Stimulated activated CD4-positive, alpha-beta T cell treated with anti-CD3 and anti-CD28 coated beads, Interleukin-2, amount 100 ng/mL, for 4 hours (primary cell): ENCODE results near the gene PUS7.
"Not testable (repeated sequence)": the region's sequence is repeated elsewhere in the genome, so short reads cannot be mapped to it uniquely, and the experiment has no call there.

Experiments
- DNase-seq: peaks from one replicate; pipeline ENCODE4 v3.0.0-alpha.2; 2020; ENCODE audit warnings: low read depth

PUS7 gene

GRCh38 chr7:105521717-105522463 lies at the start of gene PUS7:
Gene PUS7 (minus strand): TSS chr7:105522271. CDS start chr7:105508512, 13,759 bp downstream.
- peak; percentile 69 for DNase-seq

GRCh38 chr7:105567821-105568220 lies 45.8 kb upstream of the PUS7 start:
- DNase-seq, result no peak

- DNase-seq, result no peak
These were observed 45.0 kb upstream of the PUS7 start for GRCh38 chr7:105567024-105567423.

GRCh38 chr7:105565190-105565589 lies 43.1 kb upstream of the PUS7 start:
- DNase-seq, result no peak

GRCh38 chr7:105559926-105560325 lies 37.9 kb upstream of the PUS7 start:
- DNase-seq, result no peak

GRCh38 chr7:105538339-105538738 lies 16.3 kb upstream of the PUS7 start:
- no peak for DNase-seq

- DNase-seq, result no peak
These were observed 10.8 kb upstream of the PUS7 start for GRCh38 chr7:105532709-105533460.

- peak; percentile 85 for DNase-seq
These were observed 10.0 kb upstream of the PUS7 start, which contains the start of gene RINT1 for GRCh38 chr7:105531792-105532671. Gene RINT1 (plus strand): TSS chr7:105532201. CDS start chr7:105532316, 115 bp downstream.

- DNase-seq, result no peak
These were observed 8.5 kb upstream of the PUS7 start for GRCh38 chr7:105530546-105530945.

- DNase-seq, result no peak
These were observed 8.1 kb upstream of the PUS7 start for GRCh38 chr7:105530126-105530525.

GRCh38 chr7:105527737-105528136 lies 5.7 kb upstream of the PUS7 start:
- DNase-seq, result not testable (repeated sequence)

GRCh38 chr7:105524840-105525239 lies 2.8 kb upstream of the PUS7 start:
- no peak for DNase-seq

- not testable (repeated sequence) for DNase-seq
These were observed 2.4 kb upstream of the PUS7 start for GRCh38 chr7:105524423-105524822.

- peak; percentile 48 for DNase-seq
These were observed 899 bp downstream of the PUS7 start for GRCh38 chr7:105521027-105521716.

GRCh38 chr7:105520620-105521019 lies 1.5 kb downstream of the PUS7 start:
- DNase-seq, result not testable (repeated sequence)

GRCh38 chr7:105519353-105519752 lies 2.7 kb downstream of the PUS7 start:
- DNase-seq, result no peak

- not testable (repeated sequence) for DNase-seq
These were observed 6.5 kb downstream of the PUS7 start for GRCh38 chr7:105515610-105516009.

GRCh38 chr7:105512926-105513526 lies 9.0 kb downstream of the PUS7 start:
- no peak for DNase-seq

GRCh38 chr7:105512415-105512814 lies 9.7 kb downstream of the PUS7 start:
- DNase-seq, result no peak

GRCh38 chr7:105502173-105502572 lies 19.9 kb downstream of the PUS7 start:
- no peak for DNase-seq

GRCh38 chr7:105497016-105497415 lies 25.1 kb downstream of the PUS7 start:
- DNase-seq, result no peak
